AG08395 (cell line): ENCODE measurements around the gene B3GALT5.

ENCODE experiments used
- DNase-seq: peaks from one replicate; pipeline ENCODE4 v3.0.0; 2012; ENCODE audit warnings: mixed read lengths, low spot score

The B3GALT5 gene

DNA sequence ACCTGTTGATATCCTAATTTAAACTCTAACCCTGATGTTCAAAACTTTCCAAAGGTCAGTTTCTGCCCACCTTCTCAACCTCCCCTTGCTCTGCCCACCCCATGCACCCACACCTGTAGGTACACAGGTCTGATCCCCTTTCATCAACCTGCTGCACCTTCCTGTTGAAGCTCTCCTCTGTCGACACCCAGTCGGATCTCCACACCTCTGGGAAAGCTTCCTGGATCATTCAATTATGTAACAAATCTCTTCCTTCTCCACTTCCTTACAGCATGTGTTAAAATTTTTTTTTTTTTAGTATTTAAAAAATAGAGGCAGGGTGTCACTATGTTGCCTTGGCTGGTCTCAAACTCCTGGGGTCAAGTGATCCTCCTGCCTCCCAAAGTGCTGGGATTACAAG, 87.6 kb downstream of the B3GALT5 start:
- DNase-seq, result no peak

GRCh38 chr21:39703578-39703977, 90.8 kb downstream of the B3GALT5 start:
- DNase-seq, result no peak

- no peak for DNase-seq
Measured at GRCh38 chr21:39705849-39706248, 93.1 kb downstream of the B3GALT5 start.

- no peak for DNase-seq
Measured at GRCh38 chr21:39707316-39707715, 94.6 kb downstream of the B3GALT5 start.

GRCh38 chr21:39710866-39711265, 98.1 kb downstream of the B3GALT5 start:
- DNase-seq, result no peak

- no peak for DNase-seq
Measured at GRCh38 chr21:39712273-39712672, 99.5 kb downstream of the B3GALT5 start.

DNA sequence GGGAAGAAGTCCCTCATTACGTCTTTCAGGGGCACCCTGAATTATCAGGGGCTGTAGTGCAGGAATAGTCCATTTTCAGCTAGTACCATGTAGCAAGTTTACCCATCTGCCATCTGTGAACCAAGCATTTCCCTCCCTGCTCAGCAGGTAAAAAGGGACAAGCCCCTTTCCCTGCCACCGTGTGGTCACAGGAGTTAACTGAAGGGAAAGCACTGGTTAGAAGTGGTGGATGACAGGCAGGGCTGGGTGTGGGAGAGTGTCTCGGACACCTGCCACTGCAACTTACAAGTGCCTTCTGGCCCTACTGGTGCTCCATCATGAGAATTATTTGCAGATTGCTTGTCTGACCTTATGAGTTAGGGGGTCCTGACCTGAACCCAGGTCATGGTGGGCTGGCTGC, 100.2 kb downstream of the B3GALT5 start:
- DNase-seq, result no peak

DNA sequence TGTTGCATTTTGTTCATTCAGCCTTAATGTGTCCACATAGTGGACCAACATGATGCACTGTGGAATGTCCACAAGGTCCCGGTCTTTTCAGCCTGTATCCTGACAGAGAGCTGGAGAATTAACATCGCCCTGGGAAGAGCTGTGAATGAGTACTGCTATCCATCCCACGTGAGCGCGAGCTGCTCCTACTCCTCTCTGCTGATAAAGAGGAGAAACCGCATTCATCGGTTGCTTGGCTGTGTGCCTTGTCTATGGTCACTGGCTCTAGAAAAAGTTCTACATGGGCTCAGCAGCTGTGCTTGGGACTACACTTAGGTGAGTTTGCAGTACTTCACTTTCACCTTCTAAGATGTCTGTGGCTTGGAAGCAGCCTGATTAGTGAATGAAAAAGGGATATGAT, 101.2 kb downstream of the B3GALT5 start:
- DNase-seq, result no peak

GRCh38 chr21:39714331-39714730, 101.6 kb downstream of the B3GALT5 start:
- no peak for DNase-seq

DNA sequence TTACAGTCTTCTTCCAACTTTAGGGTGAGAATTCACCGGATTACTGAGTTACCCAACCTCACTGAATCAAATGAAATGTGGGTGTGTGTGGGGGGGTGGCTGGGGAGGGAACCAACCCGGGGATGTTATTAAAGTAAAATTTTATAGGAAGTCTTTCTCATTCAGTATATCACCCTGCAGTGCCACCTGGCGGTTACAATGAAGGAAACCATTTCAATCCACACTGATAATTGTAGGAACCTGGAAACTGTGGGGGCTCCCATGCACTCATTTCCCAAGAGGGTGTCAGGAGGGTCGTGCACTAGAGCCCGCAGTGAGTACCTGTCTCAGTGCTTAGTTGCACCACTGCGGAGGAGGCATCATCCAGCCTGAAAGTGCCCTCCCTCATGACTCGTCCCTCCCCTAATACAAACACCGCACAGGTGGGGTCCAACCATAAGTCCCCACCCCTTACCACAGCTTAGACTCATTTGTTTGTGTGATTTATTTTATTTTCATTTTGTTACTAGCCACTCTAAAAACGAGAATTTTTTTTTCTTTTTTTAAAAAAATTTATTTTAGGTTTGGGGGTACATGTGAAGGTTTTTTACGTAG, 103.2 kb downstream of the B3GALT5 start:
- DNase-seq, result peak; percentile 59

- peak; percentile 14 for DNase-seq
Measured at GRCh38 chr21:39720126-39720778, 107.5 kb downstream of the B3GALT5 start.

- no peak for DNase-seq
Measured at GRCh38 chr21:39721885-39722284, 109.1 kb downstream of the B3GALT5 start.
